Vagina (tissue), 2 donors: ENCODE measurements around the gene INO80D.
"Not testable (repeated sequence)": the region's sequence is repeated elsewhere in the genome, so short reads cannot be mapped to it uniquely, and the experiment has no call there.

Experiments used
- POLR2AphosphoS5 ChIP-seq, 2 donors: sonication (generic); formaldehyde crosslinking; IDR thresholded peaks; one replicate each; pipeline ENCODE4 v1.9.0; 2017; ENCODE audit warnings: antibody characterized with exemption in 2 of 2, mild to moderate bottlenecking in 2 of 2, low read depth in 1 of 2; ENCODE audit not compliant: insufficient read depth in 1 of 2
- TF ChIP-seq, protein P1 (sequence below), 3 experiments: fragments of 450-650 bp in 2 of 3; fragments of 200-600 bp in 1 of 3; sonication (generic) in 1 of 3; IDR thresholded peaks; one replicate each; pipeline ENCODE4 v1.5.1; 2017 to 2019; ENCODE audit warnings: antibody characterized with exemption in 3 of 3, mild to moderate bottlenecking in 2 of 3, moderate library complexity in 2 of 3

DNA sequence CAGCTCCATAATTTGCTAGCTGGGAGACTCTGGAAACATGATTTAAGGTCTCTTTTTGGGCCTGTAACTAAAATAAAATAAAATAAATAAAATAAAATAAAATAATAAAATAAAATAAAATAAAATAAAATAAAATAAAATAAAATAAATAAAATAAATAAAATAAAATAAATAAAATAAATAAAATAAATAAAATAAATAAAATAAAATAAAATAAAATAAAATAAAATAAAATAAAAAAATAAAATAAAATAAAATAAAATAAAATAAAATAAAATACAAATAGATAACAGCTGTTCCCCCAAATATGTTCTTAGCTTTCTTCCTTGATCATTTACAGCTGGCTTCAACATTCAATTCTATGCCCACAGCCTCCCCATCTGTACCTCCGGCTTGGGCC is 97.3 kb downstream of the INO80D start:
- TF ChIP-seq, protein P1, sequence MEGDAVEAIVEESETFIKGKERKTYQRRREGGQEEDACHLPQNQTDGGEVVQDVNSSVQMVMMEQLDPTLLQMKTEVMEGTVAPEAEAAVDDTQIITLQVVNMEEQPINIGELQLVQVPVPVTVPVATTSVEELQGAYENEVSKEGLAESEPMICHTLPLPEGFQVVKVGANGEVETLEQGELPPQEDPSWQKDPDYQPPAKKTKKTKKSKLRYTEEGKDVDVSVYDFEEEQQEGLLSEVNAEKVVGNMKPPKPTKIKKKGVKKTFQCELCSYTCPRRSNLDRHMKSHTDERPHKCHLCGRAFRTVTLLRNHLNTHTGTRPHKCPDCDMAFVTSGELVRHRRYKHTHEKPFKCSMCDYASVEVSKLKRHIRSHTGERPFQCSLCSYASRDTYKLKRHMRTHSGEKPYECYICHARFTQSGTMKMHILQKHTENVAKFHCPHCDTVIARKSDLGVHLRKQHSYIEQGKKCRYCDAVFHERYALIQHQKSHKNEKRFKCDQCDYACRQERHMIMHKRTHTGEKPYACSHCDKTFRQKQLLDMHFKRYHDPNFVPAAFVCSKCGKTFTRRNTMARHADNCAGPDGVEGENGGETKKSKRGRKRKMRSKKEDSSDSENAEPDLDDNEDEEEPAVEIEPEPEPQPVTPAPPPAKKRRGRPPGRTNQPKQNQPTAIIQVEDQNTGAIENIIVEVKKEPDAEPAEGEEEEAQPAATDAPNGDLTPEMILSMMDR (IDR thresholded peaks at IDR 0.05), result not testable (repeated sequence)
- not testable (repeated sequence) for TF ChIP-seq POLR2AphosphoS5 (IDR thresholded peaks at IDR 0.05; ENCODE audit: insufficient read depth in 1 of 2, low read depth in 1 of 2)
